ENCODE results near the gene INPP5D.

- no peak for TF ChIP-seq CTCF (IDR thresholded peaks at IDR 0.05; ENCODE audit: control extremely low read depth in 1 of 3, insufficient read depth in 1 of 3, low read depth in 1 of 3, low read length in 3 of 3)
- no peak for TF ChIP-seq ATF3 (IDR thresholded peaks at IDR 0.05; ENCODE audit: insufficient read depth, low read depth, low read length)
- no peak for TF ChIP-seq EP300 (IDR thresholded peaks at IDR 0.05; ENCODE audit: borderline replicate concordance in 1 of 2, low read depth in 2 of 2, low read length in 2 of 2)
- no peak for TF ChIP-seq CREB1 (IDR thresholded peaks at IDR 0.05)
- no peak for TF ChIP-seq RAD21 (IDR thresholded peaks at IDR 0.05 in 1 of 2, conservative IDR thresholded peaks at IDR 0.05 in 1 of 2; ENCODE audit: low read depth in 2 of 2, low read length in 2 of 2)
- no peak for TF ChIP-seq JUN (IDR thresholded peaks at IDR 0.05; ENCODE audit: low read depth, low read length)
- no peak for TF ChIP-seq POLR2AphosphoS5 (IDR thresholded peaks at IDR 0.05; ENCODE audit: low read depth, low read length)
Measured at GRCh38 chr2:233101141-233101540, 41.0 kb downstream of the INPP5D start.

Measured in H1 (cell line).